Measurements from ENCODE around the gene ALPI. TPM values are rescaled to one million over a fixed set of nuclear protein-coding genes. Genes with fewer than 3 reads are reported as not detected.

The ALPI gene
- total RNA-seq, 4 donors from 2014 or later = 0.17 TPM; not detected in 3

- intact Hi-C loops (cut with DNase I) = no loop called here
- Histone ChIP-seq H3K9me3 (no peaks in the 10 kb centered on the region), H3K4me1 (no peaks in the 10 kb centered on the region), H3K27me3 (peaks cover 0 to 30% (median 0%) of the 10 kb centered on the region in 4 donors), H3K36me3 (no peaks in the 10 kb centered on the region), H3K4me3 (no peak overlapping the region), H3K27ac (replicated peaks in 1 of 4) (no peak overlapping the region)
- TF ChIP-seq POLR2AphosphoS5 (IDR thresholded peaks at IDR 0.05) = no peak
- no peak for TF ChIP-seq POLR2A (IDR thresholded peaks at IDR 0.05; ENCODE audit: low read depth)
- no peak for TF ChIP-seq EP300 (IDR thresholded peaks at IDR 0.05)
- TF ChIP-seq CTCF (IDR thresholded peaks at IDR 0.05) = no peak
- 74% methylated on average over 7 of the region's 7 CpGs for WGBS
- no peak for DNase-seq (ENCODE audit: extremely low spot score)
Observed at GRCh38 chr2:232466221-232466620, 10.3 kb downstream of the ALPI start.

- TF ChIP-seq CTCF (IDR thresholded peaks at IDR 0.05) (no peak), POLR2A (IDR thresholded peaks at IDR 0.05; ENCODE audit: low read depth) (no peak), EP300 (IDR thresholded peaks at IDR 0.05) (no peak), POLR2AphosphoS5 (IDR thresholded peaks at IDR 0.05) (no peak)
- Histone ChIP-seq H3K27me3 (peaks cover 0 to 40% (median 0%) of the 10 kb centered on the region in 4 donors), H3K36me3 (no peaks in the 10 kb centered on the region), H3K4me1 (no peaks in the 10 kb centered on the region), H3K9me3 (peaks cover 0 to 10% (median 9%) of the 10 kb centered on the region in 4 donors), H3K4me3 (no peak overlapping the region), H3K27ac (replicated peaks in 1 of 4) (no peak overlapping the region)
- intact Hi-C loops (cut with DNase I) = no loop called here
- WGBS = 51% methylated on average over 3 of the region's 6 CpGs
- no peak for DNase-seq (ENCODE audit: extremely low spot score)
Observed at GRCh38 chr2:232473467-232473890, 17.5 kb downstream of the ALPI start.

- H3K27me3 ChIP-seq = peaks cover 0 to 51% (median 0%) of the 10 kb centered on the region in 4 donors
- intact Hi-C loops (cut with DNase I) = no loop called here
- TF ChIP-seq EP300 (IDR thresholded peaks at IDR 0.05) (no peak), POLR2A (IDR thresholded peaks at IDR 0.05; ENCODE audit: low read depth) (no peak), POLR2AphosphoS5 (IDR thresholded peaks at IDR 0.05) (no peak), CTCF (IDR thresholded peaks at IDR 0.05) (no peak)
- no peak for DNase-seq (ENCODE audit: extremely low spot score)
- H3K4me3 ChIP-seq = no peak overlapping the region
- WGBS = 81% methylated on average over 2 of the region's 2 CpGs
- no peak overlapping the region for H3K27ac ChIP-seq (replicated peaks in 1 of 4)
- no peaks in the 10 kb centered on the region for H3K4me1 ChIP-seq
- H3K9me3 ChIP-seq = peaks cover 0 to 10% (median 9%) of the 10 kb centered on the region in 4 donors
- H3K36me3 ChIP-seq = no peaks in the 10 kb centered on the region
Observed at GRCh38 chr2:232476045-232476444, 20.1 kb downstream of the ALPI start.

GRCh38 chr2:232476791-232477190, 20.8 kb downstream of the ALPI start:
- H3K4me3 ChIP-seq = no peak overlapping the region
- WGBS = 96% methylated on average over 7 of the region's 7 CpGs
- H3K27ac ChIP-seq (replicated peaks in 1 of 4) = no peak overlapping the region
- H3K27me3 ChIP-seq = peaks cover 0 to 58% (median 0%) of the 10 kb centered on the region in 4 donors
- H3K36me3 ChIP-seq = no peaks in the 10 kb centered on the region
- peaks cover 0 to 10% (median 8%) of the 10 kb centered on the region in 4 donors for H3K9me3 ChIP-seq
- no peak for DNase-seq (ENCODE audit: extremely low spot score)
- intact Hi-C loops (cut with DNase I) = no loop called here
- TF ChIP-seq CTCF (IDR thresholded peaks at IDR 0.05) (no peak), EP300 (IDR thresholded peaks at IDR 0.05) (no peak), POLR2A (IDR thresholded peaks at IDR 0.05; ENCODE audit: low read depth) (no peak), POLR2AphosphoS5 (IDR thresholded peaks at IDR 0.05) (no peak)
- no peaks in the 10 kb centered on the region for H3K4me1 ChIP-seq

Measured in esophagus muscularis mucosa (tissue), 4 donors.